ENCODE results near the gene TRIM69. TPM values are rescaled to one million over a fixed set of nuclear protein-coding genes. Genes with fewer than 3 reads are reported as not detected.

Gene TRIM69
- total RNA-seq, 1 experiment from 2014 or later = 61.0 TPM

DNA sequence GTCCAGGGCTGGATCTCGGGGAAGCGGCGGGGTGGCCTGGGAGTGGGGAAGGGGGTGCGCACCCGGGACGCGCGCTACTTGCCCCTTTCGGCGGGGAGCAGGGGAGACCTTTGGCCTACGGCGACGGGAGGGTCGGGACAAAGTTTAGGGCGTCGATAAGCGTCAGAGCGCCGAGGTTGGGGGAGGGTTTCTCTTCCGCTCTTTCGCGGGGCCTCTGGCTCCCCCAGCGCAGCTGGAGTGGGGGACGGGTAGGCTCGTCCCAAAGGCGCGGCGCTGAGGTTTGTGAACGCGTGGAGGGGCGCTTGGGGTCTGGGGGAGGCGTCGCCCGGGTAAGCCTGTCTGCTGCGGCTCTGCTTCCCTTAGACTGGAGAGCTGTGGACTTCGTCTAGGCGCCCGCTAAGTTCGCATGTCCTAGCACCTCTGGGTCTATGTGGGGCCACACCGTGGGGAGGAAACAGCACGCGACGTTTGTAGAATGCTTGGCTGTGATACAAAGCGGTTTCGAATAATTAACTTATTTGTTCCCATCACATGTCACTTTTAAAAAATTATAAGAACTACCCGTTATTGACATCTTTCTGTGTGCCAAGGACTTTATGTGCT lies 24.5 kb upstream of the TRIM69 start:
- peak; percentile 56 for DNase-seq (ENCODE audit: low spot score)
- CTCF ChIA-PET = interaction anchor here (1.2 to 2.4 kb wide), 2 partner anchors 14 to 48 kb away, joined by 5 to 8 read pairs; partner anchors contain the start of gene SPG11
- intact Hi-C loops (cut with micrococcal nuclease; ENCODE audit: unreplicated experiment) = loop anchor here (2.0 to 5.0 kb wide), 2 partner anchors 50 to 67 kb away; partner anchors contain the start of gene SPG11
- Histone ChIP-seq H3K27me3 (replicated peaks; ENCODE audit: insufficient read depth, low read depth, low read length, poor library complexity) (no peaks in the 10 kb centered on the region), H3K4me1 (ENCODE audit: insufficient read depth, low read length, poor library complexity, severe bottlenecking) (peaks cover 30% of the 10 kb centered on the region), H3K4me3 (ENCODE audit: low read depth, low read length, poor library complexity, severe bottlenecking) (peak overlapping the region; percentile 88), H3K36me3 (ENCODE audit: insufficient read depth, low read length, poor library complexity, severe bottlenecking) (peaks cover 29% of the 10 kb centered on the region), H3K27ac (ENCODE audit: low read depth, low read length, poor library complexity, severe bottlenecking) (peak overlapping the region; percentile 94), H3K9me3 (ENCODE audit: low read depth, low read length, poor library complexity, severe bottlenecking) (no peaks in the 10 kb centered on the region)
- no peak for TF ChIP-seq EZH2 (IDR thresholded peaks at IDR 0.05; ENCODE audit: borderline replicate concordance, low read depth, low read length, poor library complexity, severe bottlenecking)
- BruUV-seq (replicated peaks) = TSS peak; percentile 66
- POLR2A ChIA-PET (ENCODE audit: low non-redundant PET) = interaction anchor here (0.6 to 1.9 kb wide), 5 partner anchors 10 to 39 kb away, joined by 3 to 6 read pairs (median 4); no protein-coding TSS in a partner anchor

DNA sequence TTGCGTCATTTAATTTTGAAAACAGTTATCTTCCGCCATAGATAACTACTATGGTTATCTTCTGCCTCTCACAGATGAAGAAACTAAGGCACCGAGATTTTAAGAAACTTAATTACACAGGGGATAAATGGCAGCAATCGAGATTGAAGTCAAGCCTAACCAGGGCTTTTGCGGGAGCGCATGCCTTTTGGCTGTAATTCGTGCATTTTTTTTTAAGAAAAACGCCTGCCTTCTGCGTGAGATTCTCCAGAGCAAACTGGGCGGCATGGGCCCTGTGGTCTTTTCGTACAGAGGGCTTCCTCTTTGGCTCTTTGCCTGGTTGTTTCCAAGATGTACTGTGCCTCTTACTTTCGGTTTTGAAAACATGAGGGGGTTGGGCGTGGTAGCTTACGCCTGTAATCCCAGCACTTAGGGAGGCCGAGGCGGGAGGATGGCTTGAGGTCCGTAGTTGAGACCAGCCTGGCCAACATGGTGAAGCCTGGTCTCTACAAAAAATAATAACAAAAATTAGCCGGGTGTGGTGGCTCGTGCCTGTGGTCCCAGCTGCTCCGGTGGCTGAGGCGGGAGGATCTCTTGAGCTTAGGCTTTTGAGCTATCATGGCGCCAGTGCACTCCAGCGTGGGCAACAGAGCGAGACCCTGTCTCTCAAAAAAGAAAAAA lies 23.9 kb upstream of the TRIM69 start:
- peak overlapping the region; percentile 88 for H3K4me3 ChIP-seq (ENCODE audit: low read depth, low read length, poor library complexity, severe bottlenecking)
- CTCF ChIA-PET = interaction anchor here (0.8 to 2.4 kb wide), 2 partner anchors 14 to 128 kb away, joined by 8 read pairs; no protein-coding TSS in a partner anchor

GRCh38 chr15:44713006-44713966 lies 23.0 kb upstream of the TRIM69 start:
- Histone ChIP-seq H3K4me3 (ENCODE audit: low read depth, low read length, poor library complexity, severe bottlenecking) (peak overlapping the region; percentile 88), H3K27me3 (replicated peaks; ENCODE audit: insufficient read depth, low read depth, low read length, poor library complexity) (no peaks in the 10 kb centered on the region), H3K27ac (ENCODE audit: low read depth, low read length, poor library complexity, severe bottlenecking) (peak overlapping the region; percentile 94), H3K36me3 (ENCODE audit: insufficient read depth, low read length, poor library complexity, severe bottlenecking) (peaks cover 44% of the 10 kb centered on the region), H3K9me3 (ENCODE audit: low read depth, low read length, poor library complexity, severe bottlenecking) (no peaks in the 10 kb centered on the region), H3K4me1 (ENCODE audit: insufficient read depth, low read length, poor library complexity, severe bottlenecking) (peaks cover 30% of the 10 kb centered on the region)
- POLR2A ChIA-PET (ENCODE audit: low non-redundant PET) = interaction anchor here (0.6 to 1.9 kb wide), 7 partner anchors 14 to 121 kb away, joined by 3 to 6 read pairs (median 4); no protein-coding TSS in a partner anchor
- BruUV-seq (replicated peaks) = no TSS peak
- peak; percentile 69 for DNase-seq (ENCODE audit: low spot score)
- CTCF ChIA-PET = interaction anchor here (0.5 to 2.4 kb wide), 6 partner anchors 13 to 140 kb away, joined by 4 to 11 read pairs (median 8); partner anchors contain the start of gene TRIM69
- TF ChIP-seq EZH2 (IDR thresholded peaks at IDR 0.05; ENCODE audit: borderline replicate concordance, low read depth, low read length, poor library complexity, severe bottlenecking) (no peak), CTCF (conservative IDR thresholded peaks at IDR 0.05; ENCODE audit: low read depth, low read length) (peak; percentile 48)
- intact Hi-C loops (cut with micrococcal nuclease; ENCODE audit: unreplicated experiment) = loop anchor here (2.0 to 5.0 kb wide), 2 partner anchors 51 to 66 kb away; partner anchors contain the start of gene SPG11

More for the DNA sequence above, 23.9 kb upstream of the TRIM69 start:
- peak; percentile 89 for DNase-seq (ENCODE audit: low spot score)
- Histone ChIP-seq H3K36me3 (ENCODE audit: insufficient read depth, low read length, poor library complexity, severe bottlenecking) (peaks cover 35% of the 10 kb centered on the region), H3K4me1 (ENCODE audit: insufficient read depth, low read length, poor library complexity, severe bottlenecking) (peaks cover 30% of the 10 kb centered on the region), H3K27me3 (replicated peaks; ENCODE audit: insufficient read depth, low read depth, low read length, poor library complexity) (no peaks in the 10 kb centered on the region), H3K9me3 (ENCODE audit: low read depth, low read length, poor library complexity, severe bottlenecking) (no peaks in the 10 kb centered on the region), H3K27ac (ENCODE audit: low read depth, low read length, poor library complexity, severe bottlenecking) (peak overlapping the region; percentile 94)
- TF ChIP-seq EZH2 (IDR thresholded peaks at IDR 0.05; ENCODE audit: borderline replicate concordance, low read depth, low read length, poor library complexity, severe bottlenecking) (no peak), CTCF (conservative IDR thresholded peaks at IDR 0.05; ENCODE audit: low read depth, low read length) (no peak)
- POLR2A ChIA-PET (ENCODE audit: low non-redundant PET) = interaction anchor here (0.6 to 1.9 kb wide), 6 partner anchors 14 to 120 kb away, joined by 3 to 6 read pairs (median 4); no protein-coding TSS in a partner anchor
- intact Hi-C loops (cut with micrococcal nuclease; ENCODE audit: unreplicated experiment) = loop anchor here (2.0 to 5.0 kb wide), 2 partner anchors 50 to 66 kb away; partner anchors contain the start of gene SPG11
- no TSS peak for BruUV-seq (replicated peaks)
